Measurements from ENCODE around the gene TMEM145. TPM values are rescaled to one million over a fixed set of nuclear protein-coding genes. Genes with fewer than 3 reads are reported as not detected.

The TMEM145 gene
- total and polyA plus RNA-seq, 10 of the 15 experiments (the other 5 are each of a cell fraction or from before 2014, with no cell fraction given) = 0.04 to 0.97 (median 0.16) TPM; not detected in 4

GRCh38 chr19:42316223-42317211 lies 3.4 kb downstream of the TMEM145 start (continued):
- TF ChIP-seq ZBTB40 (IDR thresholded peaks at IDR 0.05; ENCODE audit: borderline replicate concordance) = 0 out of 2 replicates have a peak, but pooled peaks have one; percentile 43
- no peak for TF ChIP-seq RAD51 (IDR thresholded peaks at IDR 0.05)
- TF ChIP-seq IKZF2 (IDR thresholded peaks at IDR 0.05) = peak in 1 of 2 experiments; percentile 32; a peak in 1 of 4 replicates
- no peak for TF ChIP-seq USF1 (IDR thresholded peaks at IDR 0.05; ENCODE audit: borderline replicate concordance, extremely low read length, insufficient read depth, low read depth, low read length)
- 0 out of 2 replicates have a peak, but pooled peaks have one; percentile 13 for TF ChIP-seq SPI1 (IDR thresholded peaks at IDR 0.05; ENCODE audit: borderline replicate concordance, insufficient read depth, low read depth, low read length)
- TF ChIP-seq SMC3 (IDR thresholded peaks at IDR 0.05; ENCODE audit: borderline replicate concordance, low read length) = no peak
- peak; percentile 73 for TF ChIP-seq POLR2A (IDR thresholded peaks at IDR 0.05; ENCODE audit: low read depth, low read length)
- TF ChIP-seq ZNF384 (IDR thresholded peaks at IDR 0.05; ENCODE audit: borderline replicate concordance, low read depth, low read length) = no peak
- TF ChIP-seq EED (IDR thresholded peaks at IDR 0.05; ENCODE audit: low read depth) = no peak
- no peak for TF ChIP-seq SREBF1 (IDR thresholded peaks at IDR 0.05; ENCODE audit: low read length)
- peak; percentile 85 for TF ChIP-seq ZNF687 (IDR thresholded peaks at IDR 0.05)
- TF ChIP-seq NFIC (IDR thresholded peaks at IDR 0.05; ENCODE audit: low read depth, low read length) = no peak
- 0 out of 2 replicates have a peak, but pooled peaks have one; percentile 22 for TF ChIP-seq NKRF (conservative IDR thresholded peaks at IDR 0.05)
- 0 out of 2 replicates have a peak, but pooled peaks have one; percentile 40 for TF ChIP-seq TAF1 (IDR thresholded peaks at IDR 0.05; ENCODE audit: borderline replicate concordance, low read depth, low read length)
- TF ChIP-seq GATAD2B (conservative IDR thresholded peaks at IDR 0.05; ENCODE audit: low read depth) = 0 out of 2 replicates have a peak, but pooled peaks have one; percentile 58
- peak; percentile 75 for TF ChIP-seq NR2F1 (conservative IDR thresholded peaks at IDR 0.05)
- no peak for TF ChIP-seq CBFB (IDR thresholded peaks at IDR 0.05; ENCODE audit: low read depth)
- TF ChIP-seq DPF2 (IDR thresholded peaks at IDR 0.05) = peak; percentile 36; the same call in 1 of the 2 replicates

Data from GM12878 (cell line).